ENCODE results near the gene CHST13.
"Not testable (repeated sequence)": the region's sequence is repeated elsewhere in the genome, so short reads cannot be mapped to it uniquely, and the experiment has no call there.

CHST13 gene

DNA sequence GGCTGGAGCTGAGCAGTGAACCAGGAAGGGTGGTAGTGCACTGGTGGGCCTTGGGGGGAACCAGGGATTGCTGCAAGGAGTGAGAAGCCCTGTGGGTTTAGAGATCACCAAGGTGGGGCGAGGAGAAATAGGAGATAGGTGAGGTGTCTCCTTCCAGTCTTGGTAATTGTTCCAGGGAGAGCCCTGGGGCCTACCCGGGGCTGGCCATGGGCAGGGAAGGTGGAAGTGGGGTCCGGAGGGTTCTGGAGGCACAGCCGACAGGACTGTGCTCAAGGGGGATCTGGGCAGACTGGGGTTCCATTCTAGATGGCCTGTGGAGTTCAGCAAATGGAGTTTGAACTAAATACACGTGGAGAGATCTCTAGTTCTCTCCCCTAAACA is 4.5 kb downstream of the CHST13 start:
- TF ChIP-seq, protein P1, sequence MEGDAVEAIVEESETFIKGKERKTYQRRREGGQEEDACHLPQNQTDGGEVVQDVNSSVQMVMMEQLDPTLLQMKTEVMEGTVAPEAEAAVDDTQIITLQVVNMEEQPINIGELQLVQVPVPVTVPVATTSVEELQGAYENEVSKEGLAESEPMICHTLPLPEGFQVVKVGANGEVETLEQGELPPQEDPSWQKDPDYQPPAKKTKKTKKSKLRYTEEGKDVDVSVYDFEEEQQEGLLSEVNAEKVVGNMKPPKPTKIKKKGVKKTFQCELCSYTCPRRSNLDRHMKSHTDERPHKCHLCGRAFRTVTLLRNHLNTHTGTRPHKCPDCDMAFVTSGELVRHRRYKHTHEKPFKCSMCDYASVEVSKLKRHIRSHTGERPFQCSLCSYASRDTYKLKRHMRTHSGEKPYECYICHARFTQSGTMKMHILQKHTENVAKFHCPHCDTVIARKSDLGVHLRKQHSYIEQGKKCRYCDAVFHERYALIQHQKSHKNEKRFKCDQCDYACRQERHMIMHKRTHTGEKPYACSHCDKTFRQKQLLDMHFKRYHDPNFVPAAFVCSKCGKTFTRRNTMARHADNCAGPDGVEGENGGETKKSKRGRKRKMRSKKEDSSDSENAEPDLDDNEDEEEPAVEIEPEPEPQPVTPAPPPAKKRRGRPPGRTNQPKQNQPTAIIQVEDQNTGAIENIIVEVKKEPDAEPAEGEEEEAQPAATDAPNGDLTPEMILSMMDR (IDR thresholded peaks at IDR 0.05; ENCODE audit: low read depth, low read length, missing control alignments) = no peak
- DNase-seq (ENCODE audit: extremely low read depth, low read depth) = no peak
- H3K4me3 ChIP-seq (replicated peaks; ENCODE audit: low read depth, low read length) = no peak overlapping the region

DNA sequence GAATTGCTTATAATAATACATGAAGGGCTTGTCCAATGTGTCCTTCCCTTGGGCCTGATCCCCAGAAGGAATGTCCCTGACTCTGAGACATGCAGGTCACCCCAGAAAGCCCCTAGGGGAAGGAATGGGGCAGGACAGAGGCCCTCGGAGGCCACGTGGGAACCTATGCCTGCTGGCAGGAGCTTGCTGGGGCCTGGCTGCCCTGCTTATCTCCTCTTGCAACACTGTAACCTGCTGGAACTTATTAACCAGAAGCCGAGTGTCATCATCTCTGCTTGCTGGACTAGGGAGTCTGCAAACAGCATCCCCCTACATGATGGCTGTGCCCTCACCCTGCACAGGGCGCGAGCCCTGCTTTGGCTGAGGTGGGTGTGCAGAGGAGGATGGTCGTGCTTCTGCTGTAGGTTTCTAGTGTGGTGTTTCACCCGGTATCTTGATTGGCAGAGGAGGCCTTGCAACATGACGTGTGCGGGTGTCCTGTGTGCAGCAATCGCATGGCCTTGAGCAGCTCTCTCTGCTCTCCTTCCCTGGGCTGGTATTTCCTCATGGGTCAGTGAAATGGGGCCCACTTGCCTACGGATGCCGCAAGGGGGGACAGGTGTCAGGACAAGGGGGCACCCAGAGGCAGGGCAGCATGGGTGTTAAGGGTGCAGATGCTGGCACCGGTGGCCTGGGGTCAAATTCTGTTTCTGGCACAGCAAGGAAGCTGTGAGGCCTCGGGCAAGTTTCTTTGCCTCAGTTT is 5.0 kb downstream of the CHST13 start:
- no peak overlapping the region for H3K4me3 ChIP-seq (replicated peaks; ENCODE audit: low read depth, low read length)
- TF ChIP-seq, protein P1 (IDR thresholded peaks at IDR 0.05; ENCODE audit: low read depth, low read length, missing control alignments) = no peak
- DNase-seq (ENCODE audit: extremely low read depth, low read depth) = no peak

DNA sequence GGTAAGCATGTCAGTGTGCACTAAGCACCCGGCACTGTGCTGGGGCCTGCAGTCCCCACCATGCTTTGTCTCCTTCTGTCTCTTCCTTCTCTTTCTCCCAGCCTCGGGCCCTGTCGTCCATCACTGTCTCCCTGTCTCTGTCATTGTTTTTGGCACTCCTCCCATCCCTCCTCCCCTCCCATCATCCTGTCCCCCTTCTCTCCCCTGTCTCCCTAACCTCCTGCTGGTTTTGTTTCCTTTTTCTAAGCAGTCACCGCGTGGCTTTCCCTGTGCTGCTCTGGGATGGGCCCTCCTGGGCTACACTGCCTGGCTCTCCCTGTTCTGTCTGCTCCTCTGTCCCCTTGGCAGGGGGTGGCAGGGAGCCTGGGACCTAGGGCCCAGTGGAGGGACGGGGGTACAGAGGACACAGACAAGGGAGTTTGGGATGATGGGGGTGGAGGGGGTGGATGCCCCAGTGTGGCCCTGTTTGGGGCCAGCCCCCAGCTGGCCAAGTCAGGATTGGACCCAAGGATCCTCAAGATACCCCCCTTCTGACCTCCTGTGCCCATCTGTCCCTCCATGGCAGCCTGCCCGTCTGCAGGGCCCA is 5.7 kb downstream of the CHST13 start:
- TF ChIP-seq, protein P1 (IDR thresholded peaks at IDR 0.05; ENCODE audit: low read depth, low read length, missing control alignments) = no peak
- DNase-seq (ENCODE audit: extremely low read depth, low read depth) = no peak
- H3K4me3 ChIP-seq (replicated peaks; ENCODE audit: low read depth, low read length) = no peak overlapping the region

DNA sequence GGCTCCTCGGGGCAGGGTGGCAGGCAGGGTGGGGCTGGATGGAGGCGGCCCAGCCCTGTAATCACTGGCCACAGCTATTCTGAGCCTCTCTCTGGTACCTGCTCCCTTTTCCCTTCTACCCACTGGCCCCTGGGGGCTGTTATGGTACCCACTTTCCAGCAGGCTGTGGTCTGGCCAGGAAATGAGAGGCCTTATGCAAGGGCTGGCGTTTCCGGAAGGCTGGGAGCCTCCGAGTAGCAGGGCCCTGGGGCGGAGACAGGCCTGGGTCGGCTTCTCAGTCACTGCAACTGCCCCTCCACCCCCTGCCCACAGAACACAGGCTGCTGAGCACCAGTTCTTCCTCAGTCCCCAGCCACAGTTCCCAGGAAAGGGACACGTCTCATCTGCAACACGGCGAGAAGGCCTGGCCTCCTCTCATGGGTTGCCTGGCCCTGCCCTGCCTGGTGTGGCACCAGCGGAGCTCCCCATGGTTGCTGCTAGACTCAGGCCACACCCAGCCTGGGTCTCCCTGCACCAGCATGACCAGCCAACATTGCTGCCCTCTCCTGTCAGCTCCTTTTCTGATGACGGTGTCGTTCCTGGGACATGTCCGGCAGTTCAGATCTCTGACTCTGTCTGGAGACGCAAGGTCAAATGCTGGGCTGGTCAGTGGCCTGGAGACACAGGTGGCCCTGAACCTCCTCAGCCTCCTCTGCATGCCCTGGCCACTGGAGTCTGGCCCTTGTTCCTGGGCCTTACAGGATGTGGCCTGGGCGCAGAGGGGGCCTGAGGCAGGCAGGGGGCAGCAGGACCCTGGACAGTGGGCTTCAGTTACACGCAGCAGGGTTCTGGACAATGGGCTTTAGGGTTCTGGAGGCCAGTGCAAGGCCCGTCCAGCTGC is 6.5 kb downstream of the CHST13 start:
- TF ChIP-seq, protein P1 (IDR thresholded peaks at IDR 0.05; ENCODE audit: low read depth, low read length, missing control alignments) = no peak
- DNase-seq (ENCODE audit: extremely low read depth, low read depth) = no peak
- no peak overlapping the region for H3K4me3 ChIP-seq (replicated peaks; ENCODE audit: low read depth, low read length)

DNA sequence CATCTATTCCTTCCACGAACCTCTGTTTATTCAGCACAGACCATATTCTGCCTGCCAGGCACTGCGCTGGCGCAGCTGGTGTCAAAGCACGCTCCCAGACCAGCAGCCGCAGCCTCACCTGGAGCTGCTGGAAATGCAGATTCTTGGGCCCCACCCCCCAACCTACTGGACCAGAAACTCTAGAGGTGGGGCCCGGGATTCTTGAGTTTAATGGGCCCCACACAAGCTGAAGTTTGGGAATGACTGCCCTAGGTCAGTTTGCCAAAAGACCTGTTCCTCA is 7.0 kb downstream of the CHST13 start:
- TF ChIP-seq, protein P1 (IDR thresholded peaks at IDR 0.05; ENCODE audit: low read depth, low read length, missing control alignments) = no peak
- no peak for DNase-seq (ENCODE audit: extremely low read depth, low read depth)

DNA sequence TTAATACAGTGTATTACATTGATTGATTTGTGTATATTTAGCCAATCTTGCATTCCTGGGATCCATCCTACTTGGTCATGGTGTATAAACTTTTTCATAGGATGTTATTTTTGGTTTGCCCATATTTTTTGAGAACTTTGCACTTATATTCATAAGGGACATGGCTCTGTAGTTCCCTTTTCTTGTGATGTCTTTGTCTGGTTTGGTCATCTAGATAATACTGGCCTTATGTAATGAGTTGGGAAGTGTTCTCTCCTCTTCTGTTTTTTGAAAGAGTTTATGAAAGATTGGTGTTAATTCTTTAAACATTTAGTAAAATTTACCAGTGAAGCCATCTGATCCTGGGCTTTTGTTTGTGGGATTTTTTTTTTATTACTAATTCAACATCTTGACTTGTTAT is 9.6 kb downstream of the CHST13 start:
- no peak for DNase-seq (ENCODE audit: extremely low read depth, low read depth)
- TF ChIP-seq, protein P1 (IDR thresholded peaks at IDR 0.05; ENCODE audit: low read depth, low read length, missing control alignments) = no peak
- no peak overlapping the region for H3K4me3 ChIP-seq (replicated peaks; ENCODE audit: low read depth, low read length)

More for the DNA sequence above, 7.0 kb downstream of the CHST13 start:
- no peak overlapping the region for H3K4me3 ChIP-seq (replicated peaks; ENCODE audit: low read depth, low read length)

DNA sequence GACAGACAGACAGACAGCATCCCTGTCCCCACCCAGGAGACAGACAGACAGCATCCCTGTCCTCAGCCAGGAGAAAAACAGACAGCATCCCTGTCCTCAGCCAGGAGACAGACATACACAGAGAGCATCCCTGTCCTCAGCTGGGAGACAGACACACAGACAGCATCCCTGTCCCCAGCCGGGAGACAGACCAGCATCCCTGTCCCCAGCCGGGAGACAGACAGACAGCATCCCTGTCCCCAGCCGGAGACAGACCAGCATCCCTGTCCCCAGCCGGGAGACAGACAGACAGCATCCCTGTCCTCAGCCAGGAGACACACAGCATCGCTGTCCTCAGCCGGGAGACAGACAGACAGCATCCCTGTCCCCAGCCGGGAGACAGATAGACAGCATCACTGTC is 10.8 kb downstream of the CHST13 start:
- H3K4me3 ChIP-seq (replicated peaks; ENCODE audit: low read depth, low read length); DNase-seq (ENCODE audit: extremely low read depth, low read depth): not testable (repeated sequence)

All from HFF-Myc (cell line).